Fibroblast of skin of scalp (primary cell): ENCODE measurements around the gene ZNF417.
"Not testable (repeated sequence)": the region's sequence is repeated elsewhere in the genome, so short reads cannot be mapped to it uniquely, and the experiment has no call there.

Experiments used
- DNase-seq: peaks from one replicate; pipeline ENCODE4 v3.0.0-alpha.2; 2013

ZNF417 gene

DNA sequence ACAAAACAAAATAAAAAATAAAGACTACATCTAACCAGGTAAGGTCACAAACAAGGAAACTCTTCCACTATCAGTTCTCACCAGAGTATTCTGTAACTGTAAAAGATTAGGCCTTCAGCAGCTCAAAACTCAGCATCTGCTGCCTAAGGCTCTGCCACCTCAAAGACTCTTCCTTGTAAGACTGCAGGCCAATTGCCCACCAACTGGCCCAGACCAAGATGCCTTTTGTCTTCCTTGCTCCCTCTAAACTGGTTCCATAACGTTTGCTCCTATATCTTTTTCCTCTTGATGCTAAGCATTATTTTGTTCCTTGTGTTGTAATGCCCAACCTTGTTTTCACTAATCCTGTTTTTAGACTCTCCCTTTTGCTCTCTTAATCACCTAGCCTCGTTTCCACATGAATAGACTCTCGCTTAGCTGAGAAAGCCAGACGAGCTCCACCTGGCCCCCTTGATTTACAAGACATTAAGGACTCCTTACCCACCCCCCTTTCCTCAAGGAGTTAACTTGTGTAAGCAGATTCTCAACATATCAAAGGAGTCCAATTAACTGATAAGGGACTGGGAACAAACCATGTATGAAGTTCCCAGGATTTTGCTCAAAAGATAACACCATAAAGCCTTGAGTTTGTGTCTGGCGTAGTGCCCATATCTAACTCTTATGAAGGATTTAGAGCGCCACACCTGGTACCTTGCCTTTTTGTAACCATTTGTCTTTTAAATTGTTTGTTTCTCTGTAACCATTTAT is 29.0 kb downstream of the ZNF417 start:
- no peak for DNase-seq

DNA sequence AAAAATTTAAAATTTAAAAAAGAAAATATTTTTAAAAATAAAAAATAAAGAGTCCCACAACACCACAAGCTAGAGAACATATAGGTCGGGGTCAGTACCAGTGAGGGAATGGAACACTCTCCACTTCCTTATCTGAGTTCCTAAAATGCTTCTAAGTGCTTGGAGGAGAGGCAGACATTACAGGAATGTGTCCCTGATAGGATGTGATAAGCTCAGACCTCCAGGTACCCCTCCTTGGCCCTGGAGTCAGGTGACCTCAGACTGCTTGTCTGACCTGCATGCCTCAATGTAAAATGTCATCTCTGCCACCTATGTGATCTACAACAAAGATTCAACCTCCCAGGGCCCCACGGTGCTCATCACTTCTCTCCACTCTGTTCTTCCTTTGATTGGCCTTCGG is 30.3 kb downstream of the ZNF417 start:
- DNase-seq: no peak

DNA sequence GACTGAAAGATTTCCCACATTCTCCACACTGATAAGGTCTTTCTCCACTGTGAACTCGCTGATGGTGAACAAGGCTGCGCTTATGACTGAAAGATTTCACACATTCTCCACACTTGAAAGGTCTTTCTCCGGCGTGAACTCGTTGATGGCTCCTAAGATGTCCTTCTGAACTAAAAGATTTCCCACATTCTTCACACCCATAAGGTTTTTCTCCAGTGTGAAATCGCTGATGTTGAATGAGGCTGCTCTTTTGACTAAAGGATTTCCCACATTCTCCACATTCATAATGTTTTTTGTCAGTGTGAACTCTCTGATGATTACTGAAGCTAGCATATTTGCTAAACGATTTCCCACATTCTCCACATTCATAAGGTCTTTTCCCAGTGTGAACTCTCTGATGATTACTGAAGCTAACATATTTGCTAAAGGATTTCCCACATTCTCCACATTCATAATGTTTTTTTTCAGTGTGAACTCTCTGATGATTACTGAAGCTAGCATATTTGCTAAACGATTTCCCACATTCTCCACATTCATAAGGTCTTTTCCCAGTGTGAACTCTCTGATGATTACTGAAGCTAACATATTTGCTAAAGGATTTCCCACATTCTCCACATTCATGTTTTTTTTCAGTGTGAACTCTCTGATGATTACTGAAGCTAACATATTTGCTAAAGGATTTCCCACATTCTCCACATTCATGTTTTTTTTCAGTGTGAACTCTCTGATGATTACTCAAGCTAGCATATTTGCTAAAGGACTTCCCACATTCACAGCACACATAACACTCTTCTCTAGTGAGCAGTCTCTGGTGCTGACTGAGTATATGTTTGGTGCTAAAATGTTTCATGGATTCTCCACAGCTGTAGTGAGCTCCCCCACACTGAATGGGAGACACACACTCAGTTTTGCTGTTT is 42.3 kb downstream of the ZNF417 start:
- not testable (repeated sequence) for DNase-seq

DNA sequence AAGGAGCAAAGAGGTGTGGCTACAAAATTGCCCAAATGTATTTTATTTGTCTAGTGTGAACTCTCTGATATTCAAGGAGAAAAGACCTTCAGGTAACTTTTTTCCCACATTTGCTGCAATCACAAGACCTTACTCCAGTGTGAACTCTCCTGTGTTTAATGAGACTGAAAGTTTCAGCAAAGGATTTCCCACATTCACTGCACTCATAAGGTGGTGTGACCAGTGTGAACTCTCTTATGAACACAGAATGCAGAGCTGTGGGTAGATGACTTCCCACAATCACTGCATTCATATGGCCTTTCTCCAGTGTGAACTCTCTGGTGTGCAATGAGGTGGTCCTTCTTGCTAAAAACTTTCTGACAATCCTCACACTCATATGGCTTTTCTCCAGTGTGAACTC is 43.9 kb downstream of the ZNF417 start:
- no peak for DNase-seq

DNA sequence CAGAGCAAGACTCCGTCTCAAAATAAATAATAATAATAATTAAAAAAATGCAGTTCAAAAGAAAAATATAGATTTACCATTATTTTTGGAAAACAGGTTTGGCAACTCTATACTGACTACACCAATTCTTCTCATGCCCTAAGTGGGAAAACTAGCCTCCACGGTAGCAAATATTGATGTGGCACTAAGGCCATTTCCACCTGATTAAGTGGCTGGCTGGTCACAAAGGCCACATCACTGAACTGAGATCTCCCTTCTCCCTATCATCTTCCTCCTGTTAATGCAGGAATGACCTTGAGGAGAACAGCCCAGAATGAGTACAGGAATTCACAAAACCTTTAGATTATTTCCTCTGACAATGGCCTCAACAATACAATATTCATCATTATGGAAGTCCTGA is 46.2 kb downstream of the ZNF417 start:
- no peak for DNase-seq

DNA sequence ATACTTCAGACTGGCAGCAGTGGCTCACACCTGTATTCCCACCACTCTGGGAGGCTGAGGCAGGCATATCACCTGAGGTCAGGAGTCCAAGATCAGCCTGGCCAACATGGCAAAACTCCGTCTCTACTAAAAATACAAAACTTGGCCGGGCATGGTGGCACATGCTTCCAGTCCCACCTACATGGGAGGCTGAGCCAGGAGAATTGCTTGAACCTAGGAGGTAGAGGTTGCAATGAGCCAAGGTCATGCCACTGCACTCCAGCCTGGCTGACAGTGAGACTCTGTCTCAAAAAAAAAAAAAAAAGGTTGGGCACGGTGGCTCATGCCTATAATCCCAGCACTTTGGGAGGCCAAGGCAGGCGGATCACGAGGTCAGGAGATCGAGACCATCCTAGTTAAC is 46.7 kb downstream of the ZNF417 start:
- not testable (repeated sequence) for DNase-seq

DNA sequence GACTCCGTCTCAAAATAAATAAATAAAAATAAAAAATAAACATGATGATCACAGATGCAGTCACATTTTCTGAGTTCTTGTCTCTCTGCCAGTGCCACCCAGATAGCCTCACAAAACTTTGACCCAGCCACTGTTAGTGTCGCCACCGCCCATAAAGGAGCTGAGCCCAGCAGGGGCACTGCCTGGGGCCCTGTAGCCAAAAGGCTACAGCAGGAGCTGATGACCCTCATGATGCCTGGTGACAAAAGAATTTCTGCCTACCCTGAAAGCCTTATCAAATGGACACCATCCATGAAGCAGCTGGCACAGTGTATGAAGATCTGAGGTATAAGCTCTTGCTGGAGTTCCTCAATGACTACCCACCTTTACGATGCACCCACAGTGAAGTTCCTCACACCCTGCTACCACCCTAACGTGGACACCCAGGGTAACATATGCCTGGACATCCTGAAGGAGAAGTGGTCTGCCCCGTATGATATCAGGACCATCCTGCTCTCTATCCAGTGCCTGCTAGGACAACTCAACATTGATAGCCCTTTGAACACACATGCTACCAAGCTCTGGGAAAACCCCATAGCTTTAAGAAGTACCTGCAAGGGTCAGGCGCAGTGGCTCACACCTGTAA is 48.4 kb downstream of the ZNF417 start:
- DNase-seq: no peak
